GM19043 (cell line): ENCODE measurements around the gene RNASET2.

Experiments
- ATAC-seq: cut with Tn5 transposase; IDR thresholded peaks from one replicate; pipeline ENCODE4 v1.9.1; 2021; ENCODE audit warnings: low read depth; ENCODE audit not compliant: unreplicated experiment

RNASET2 gene

GRCh38 chr6:166956444-166957086 lies at the start of gene RNASET2:
TSS of gene RNASET2 (minus strand) at chr6:166956550. CDS start at chr6:166956182, 368 bp downstream.
- ATAC-seq: peak; percentile 53

GRCh38 chr6:167005350-167006159 lies 49.2 kb upstream of the RNASET2 start:
- no peak for ATAC-seq

GRCh38 chr6:167000759-167001158 lies 44.4 kb upstream of the RNASET2 start:
- ATAC-seq: no peak

GRCh38 chr6:166999884-167000253 lies 43.5 kb upstream of the RNASET2 start:
- no peak for ATAC-seq

- ATAC-seq: peak; percentile 94
These were observed 43.0 kb upstream of the RNASET2 start, which contains the start of gene CEP43 for GRCh38 chr6:166999145-166999883. TSS of gene CEP43 (plus strand) at chr6:166999397. CDS start at chr6:166999413, 16 bp downstream.

- peak; percentile 2 for ATAC-seq
These were observed 42.1 kb upstream of the RNASET2 start for GRCh38 chr6:166998256-166999144.

GRCh38 chr6:166997768-166998255 lies 41.5 kb upstream of the RNASET2 start:
- peak; percentile 22 for ATAC-seq

GRCh38 chr6:166997348-166997747 lies 41.0 kb upstream of the RNASET2 start:
- ATAC-seq: no peak

- ATAC-seq: no peak
These were observed 40.1 kb upstream of the RNASET2 start for GRCh38 chr6:166996406-166996805.

GRCh38 chr6:166989427-166990032 lies 33.2 kb upstream of the RNASET2 start:
- ATAC-seq: peak; percentile 65

GRCh38 chr6:166988674-166989201 lies 32.4 kb upstream of the RNASET2 start:
- ATAC-seq: no peak

- no peak for ATAC-seq
These were observed 31.6 kb upstream of the RNASET2 start for GRCh38 chr6:166987930-166988329.

GRCh38 chr6:166987448-166987847 lies 31.1 kb upstream of the RNASET2 start:
- ATAC-seq: no peak

- ATAC-seq: no peak
These were observed 24.4 kb upstream of the RNASET2 start for GRCh38 chr6:166980738-166981137.

GRCh38 chr6:166977621-166978525 lies 21.5 kb upstream of the RNASET2 start:
- no peak for ATAC-seq

- ATAC-seq: no peak
These were observed 20.3 kb upstream of the RNASET2 start for GRCh38 chr6:166976636-166977035.

- no peak for ATAC-seq
These were observed 15.8 kb upstream of the RNASET2 start for GRCh38 chr6:166972101-166972500.

- ATAC-seq: no peak
These were observed 14.9 kb upstream of the RNASET2 start for GRCh38 chr6:166971271-166971670.
